SK-N-SH treated with all-trans-retinoic acid at 6 μM for 48 hours (cell line): ENCODE data around the gene NOP16.

Experiments used
- ATAC-seq: fragments of 200-7000 bp; cut with Tn5 transposase; 3 replicates; pipeline ENCODE4 v1.9.1; 2020; ENCODE audit warnings: mild to moderate bottlenecking, moderate library complexity
- ARNTL ChIP-seq: fragments of 450-650 bp; formaldehyde crosslinking; IDR thresholded peaks from 2 replicates; pipeline ENCODE4 v1.5.0; 2020; ENCODE audit warnings: low read depth, mild to moderate bottlenecking, moderate library complexity, borderline replicate concordance
- BACH2 ChIP-seq: fragments of 250-450 bp; sonication (Bioruptor Pico); IDR thresholded peaks from 2 replicates; pipeline ENCODE4 v1.9.0; 2021; ENCODE audit warnings: mild to moderate bottlenecking, borderline replicate concordance
- CSDC2 ChIP-seq: fragments of 250-450 bp; sonication (Bioruptor Pico); IDR thresholded peaks from 2 replicates; pipeline ENCODE4 v1.5.0; 2020; ENCODE audit warnings: mild to moderate bottlenecking, moderate library complexity
- ESRRG ChIP-seq: fragments of 250-450 bp; sonication (Bioruptor Pico); IDR thresholded peaks from 2 replicates; pipeline ENCODE4 v1.6.1; 2021; ENCODE audit warnings: mild to moderate bottlenecking
- GLIS3 ChIP-seq: fragments of 250-450 bp; sonication (Bioruptor Pico); IDR thresholded peaks from 2 replicates; pipeline ENCODE4 v1.5.0; 2020; ENCODE audit warnings: mild to moderate bottlenecking, moderate library complexity
- ISL1 ChIP-seq: fragments of 250-450 bp; sonication (Bioruptor Pico); IDR thresholded peaks from 2 replicates; pipeline ENCODE4 v2.1.2; 2022; ENCODE audit warnings: mild to moderate bottlenecking, moderate library complexity
- OSR1 ChIP-seq: fragments of 250-450 bp; sonication (Bioruptor Pico); IDR thresholded peaks from 2 replicates; pipeline ENCODE4 v1.8.0; 2022; ENCODE audit warnings: moderate library complexity, mild to moderate bottlenecking, inconsistent platforms
- PPARA ChIP-seq: fragments of 250-450 bp; sonication (Bioruptor Pico); IDR thresholded peaks from 2 replicates; pipeline ENCODE4 v1.5.0; 2020; ENCODE audit warnings: mild to moderate bottlenecking, borderline replicate concordance
- RARB ChIP-seq: fragments of 250-450 bp; sonication (Bioruptor Pico); IDR thresholded peaks from 2 replicates; pipeline ENCODE4 v1.8.0; 2021; ENCODE audit warnings: mild to moderate bottlenecking, moderate library complexity
- TCF4 ChIP-seq: fragments of 250-450 bp; sonication (Bioruptor Pico); IDR thresholded peaks from 2 replicates; pipeline ENCODE4 v1.8.0; 2021; ENCODE audit warnings: mild to moderate bottlenecking, moderate library complexity, borderline replicate concordance
- TOX ChIP-seq: fragments of 250-450 bp; sonication (Bioruptor Pico); IDR thresholded peaks from 2 replicates; pipeline ENCODE4 v1.8.0; 2021; ENCODE audit warnings: mild to moderate bottlenecking, moderate library complexity, borderline replicate concordance
- ZC3H10 ChIP-seq: fragments of 250-450 bp; sonication (Bioruptor Pico); IDR thresholded peaks from 2 replicates; pipeline ENCODE4 v1.5.1; 2021; ENCODE audit warnings: mild to moderate bottlenecking, moderate library complexity
- ZFP3 ChIP-seq: fragments of 250-450 bp; sonication (Bioruptor Pico); IDR thresholded peaks from 2 replicates; pipeline ENCODE4 v1.5.0; 2020; ENCODE audit warnings: mild to moderate bottlenecking, moderate library complexity
- ZFP30 ChIP-seq: fragments of 450-650 bp; formaldehyde crosslinking; IDR thresholded peaks from 2 replicates; pipeline ENCODE4 v1.5.0; 2022; ENCODE audit warnings: mild to moderate bottlenecking, moderate library complexity
- ZNF565 ChIP-seq: fragments of 450-650 bp; formaldehyde crosslinking; conservative IDR thresholded peaks from 2 replicates; pipeline ENCODE4 v1.5.0; 2020; ENCODE audit warnings: low read depth, mild to moderate bottlenecking, moderate library complexity
- ZNF70 ChIP-seq: fragments of 450-650 bp; formaldehyde crosslinking; IDR thresholded peaks from 2 replicates; pipeline ENCODE4 v1.5.0; 2020; ENCODE audit warnings: mild to moderate bottlenecking, moderate library complexity
- ZNF8 ChIP-seq: fragments of 450-650 bp; formaldehyde crosslinking; IDR thresholded peaks from 2 replicates; pipeline ENCODE4 v1.5.0; 2020; ENCODE audit warnings: mild to moderate bottlenecking, moderate library complexity
- TF ChIP-seq, protein P1 (sequence below): fragments of 250-450 bp; sonication (Bioruptor Pico); IDR thresholded peaks from 2 replicates; pipeline ENCODE4 v1.8.0; 2020; ENCODE audit warnings: mild to moderate bottlenecking, moderate library complexity, borderline replicate concordance
- TF ChIP-seq, protein P2 (sequence below): fragments of 250-450 bp; sonication (Bioruptor Pico); IDR thresholded peaks from 2 replicates; pipeline ENCODE4 v1.5.1; 2020; ENCODE audit warnings: low read depth, mild to moderate bottlenecking, moderate library complexity
- TF ChIP-seq, protein P3 (sequence below): fragments of 250-450 bp; sonication (Bioruptor Pico); IDR thresholded peaks from 2 replicates; pipeline ENCODE4 v1.5.1; 2021; ENCODE audit warnings: mild to moderate bottlenecking, moderate library complexity
- TF ChIP-seq, protein P4 (sequence below): fragments of 250-450 bp; sonication (Bioruptor Pico); IDR thresholded peaks from 2 replicates; pipeline ENCODE4 v1.8.0; 2021; ENCODE audit warnings: low read depth, mild to moderate bottlenecking, moderate library complexity, borderline replicate concordance
- TF ChIP-seq, protein P5 (sequence below): fragments of 250-450 bp; sonication (Bioruptor Pico); IDR thresholded peaks from 2 replicates; pipeline ENCODE4 v1.5.0; 2020; ENCODE audit warnings: mild to moderate bottlenecking, moderate library complexity

Gene NOP16

DNA sequence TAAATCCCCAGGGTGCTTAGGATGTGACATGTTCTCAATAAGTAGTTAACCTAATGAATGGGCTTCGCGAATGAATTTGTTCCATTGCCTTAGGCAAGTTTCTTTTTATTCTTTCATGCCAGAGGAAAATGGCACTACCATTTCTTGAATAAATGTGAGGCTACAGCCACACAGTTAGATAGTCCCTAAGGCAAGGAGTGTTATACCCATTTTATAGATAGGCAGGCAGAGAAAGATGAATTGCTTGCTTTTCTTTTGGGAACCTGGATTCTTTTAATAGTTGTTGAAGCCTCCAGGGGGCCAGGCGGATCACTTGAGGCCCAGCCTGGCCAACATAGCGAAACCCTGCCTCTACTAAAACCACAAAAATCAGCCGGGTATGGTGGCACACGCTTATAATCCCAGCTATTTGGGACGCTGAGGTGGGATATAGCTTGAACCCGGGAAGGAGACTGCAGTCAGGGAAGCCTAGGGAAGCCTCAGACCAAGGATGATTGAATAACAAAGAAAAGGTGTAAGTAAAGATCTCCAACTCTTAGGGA is 943 bp downstream of the NOP16 start:
- no peak for ATAC-seq
- no peak for TF ChIP-seq ESRRG
- no peak for TF ChIP-seq TOX (CRISPR knock-in tag)
- no peak for TF ChIP-seq BACH2
- TF ChIP-seq ZFP30 (CRISPR knock-in tag) = no peak
- no peak for TF ChIP-seq TCF4 (CRISPR knock-in tag)
- TF ChIP-seq ZNF565 (CRISPR knock-in tag) = no peak
- TF ChIP-seq, protein P1, sequence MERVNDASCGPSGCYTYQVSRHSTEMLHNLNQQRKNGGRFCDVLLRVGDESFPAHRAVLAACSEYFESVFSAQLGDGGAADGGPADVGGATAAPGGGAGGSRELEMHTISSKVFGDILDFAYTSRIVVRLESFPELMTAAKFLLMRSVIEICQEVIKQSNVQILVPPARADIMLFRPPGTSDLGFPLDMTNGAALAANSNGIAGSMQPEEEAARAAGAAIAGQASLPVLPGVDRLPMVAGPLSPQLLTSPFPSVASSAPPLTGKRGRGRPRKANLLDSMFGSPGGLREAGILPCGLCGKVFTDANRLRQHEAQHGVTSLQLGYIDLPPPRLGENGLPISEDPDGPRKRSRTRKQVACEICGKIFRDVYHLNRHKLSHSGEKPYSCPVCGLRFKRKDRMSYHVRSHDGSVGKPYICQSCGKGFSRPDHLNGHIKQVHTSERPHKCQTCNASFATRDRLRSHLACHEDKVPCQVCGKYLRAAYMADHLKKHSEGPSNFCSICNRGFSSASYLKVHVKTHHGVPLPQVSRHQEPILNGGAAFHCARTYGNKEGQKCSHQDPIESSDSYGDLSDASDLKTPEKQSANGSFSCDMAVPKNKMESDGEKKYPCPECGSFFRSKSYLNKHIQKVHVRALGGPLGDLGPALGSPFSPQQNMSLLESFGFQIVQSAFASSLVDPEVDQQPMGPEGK = no peak
- TF ChIP-seq CSDC2 (CRISPR knock-in tag) = no peak
- no peak for TF ChIP-seq ARNTL
- no peak for TF ChIP-seq ZFP3
- no peak for TF ChIP-seq ISL1 (CRISPR knock-in tag)
- TF ChIP-seq, protein P2, sequence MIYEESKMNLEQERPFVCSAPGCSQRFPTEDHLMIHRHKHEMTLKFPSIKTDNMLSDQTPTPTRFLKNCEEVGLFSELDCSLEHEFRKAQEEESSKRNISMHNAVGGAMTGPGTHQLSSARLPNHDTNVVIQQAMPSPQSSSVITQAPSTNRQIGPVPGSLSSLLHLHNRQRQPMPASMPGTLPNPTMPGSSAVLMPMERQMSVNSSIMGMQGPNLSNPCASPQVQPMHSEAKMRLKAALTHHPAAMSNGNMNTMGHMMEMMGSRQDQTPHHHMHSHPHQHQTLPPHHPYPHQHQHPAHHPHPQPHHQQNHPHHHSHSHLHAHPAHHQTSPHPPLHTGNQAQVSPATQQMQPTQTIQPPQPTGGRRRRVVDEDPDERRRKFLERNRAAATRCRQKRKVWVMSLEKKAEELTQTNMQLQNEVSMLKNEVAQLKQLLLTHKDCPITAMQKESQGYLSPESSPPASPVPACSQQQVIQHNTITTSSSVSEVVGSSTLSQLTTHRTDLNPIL (CRISPR knock-in tag) = no peak
- TF ChIP-seq RARB (CRISPR knock-in tag) = no peak
- TF ChIP-seq, protein P3, sequence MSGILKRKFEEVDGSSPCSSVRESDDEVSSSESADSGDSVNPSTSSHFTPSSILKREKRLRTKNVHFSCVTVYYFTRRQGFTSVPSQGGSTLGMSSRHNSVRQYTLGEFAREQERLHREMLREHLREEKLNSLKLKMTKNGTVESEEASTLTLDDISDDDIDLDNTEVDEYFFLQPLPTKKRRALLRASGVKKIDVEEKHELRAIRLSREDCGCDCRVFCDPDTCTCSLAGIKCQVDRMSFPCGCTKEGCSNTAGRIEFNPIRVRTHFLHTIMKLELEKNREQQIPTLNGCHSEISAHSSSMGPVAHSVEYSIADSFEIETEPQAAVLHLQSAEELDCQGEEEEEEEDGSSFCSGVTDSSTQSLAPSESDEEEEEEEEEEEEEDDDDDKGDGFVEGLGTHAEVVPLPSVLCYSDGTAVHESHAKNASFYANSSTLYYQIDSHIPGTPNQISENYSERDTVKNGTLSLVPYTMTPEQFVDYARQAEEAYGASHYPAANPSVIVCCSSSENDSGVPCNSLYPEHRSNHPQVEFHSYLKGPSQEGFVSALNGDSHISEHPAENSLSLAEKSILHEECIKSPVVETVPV (CRISPR knock-in tag) = no peak
- no peak for TF ChIP-seq OSR1 (CRISPR knock-in tag)
- TF ChIP-seq PPARA = no peak

DNA sequence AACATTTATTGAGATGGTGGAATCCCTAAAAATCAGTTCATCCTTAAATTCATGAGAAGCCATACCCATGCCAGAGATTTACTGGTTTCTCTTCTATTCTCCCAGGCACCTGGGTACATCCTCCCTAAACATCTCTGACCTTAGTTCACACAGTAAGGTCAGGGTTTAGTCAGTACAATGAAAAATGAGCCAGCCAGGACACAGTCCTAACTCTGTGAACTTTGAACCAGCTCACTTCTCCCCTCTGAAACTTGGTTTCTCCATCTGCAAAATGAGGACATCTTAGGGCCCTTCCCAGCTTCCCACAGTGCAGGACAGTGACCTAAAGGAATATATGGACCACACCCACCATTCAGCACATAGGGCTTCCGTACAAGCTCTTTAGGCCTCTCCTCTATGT is 1.9 kb downstream of the NOP16 start:
- TF ChIP-seq ARNTL = no peak
- no peak for TF ChIP-seq TCF4 (CRISPR knock-in tag)
- TF ChIP-seq OSR1 (CRISPR knock-in tag) = no peak
- TF ChIP-seq ZFP30 (CRISPR knock-in tag) = no peak
- TF ChIP-seq ZC3H10 (CRISPR knock-in tag) = no peak
- no peak for TF ChIP-seq ZNF565 (CRISPR knock-in tag)
- TF ChIP-seq GLIS3 (CRISPR knock-in tag) = no peak
- no peak for ATAC-seq

DNA sequence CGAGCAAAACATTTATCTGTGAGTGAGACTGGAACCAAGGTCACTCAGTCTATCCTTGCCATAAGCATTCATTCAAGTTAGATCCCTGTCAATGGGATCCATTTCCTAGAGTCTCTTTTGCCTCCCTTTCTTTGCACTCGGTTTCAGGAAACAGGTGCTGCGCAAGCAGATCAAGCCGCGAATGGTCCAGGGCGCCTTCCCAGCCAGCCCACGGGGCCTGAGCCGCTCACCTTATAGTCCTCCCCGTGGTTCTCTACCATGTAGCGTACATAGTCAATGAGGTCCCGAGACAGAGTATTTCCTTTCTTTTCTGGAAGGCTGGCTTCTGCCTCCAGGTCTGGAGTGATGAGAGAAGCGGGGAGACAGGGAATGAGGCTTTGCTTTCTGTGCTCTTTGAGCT is 3.4 kb downstream of the NOP16 start:
- no peak for ATAC-seq
- TF ChIP-seq CSDC2 (CRISPR knock-in tag) (no peak), OSR1 (CRISPR knock-in tag) (no peak), GLIS3 (CRISPR knock-in tag) (no peak), ZC3H10 (CRISPR knock-in tag) (no peak), RARB (CRISPR knock-in tag) (no peak), ZNF565 (CRISPR knock-in tag) (no peak), TCF4 (CRISPR knock-in tag) (no peak), ZFP30 (CRISPR knock-in tag) (no peak), ZNF70 (CRISPR knock-in tag) (no peak), ARNTL (no peak), ZFP3 (no peak), BACH2 (no peak), ZNF8 (no peak), ISL1 (CRISPR knock-in tag) (no peak), PPARA (no peak)
- TF ChIP-seq, protein P3 (CRISPR knock-in tag) = no peak
- TF ChIP-seq, protein P2 (CRISPR knock-in tag) = no peak
- TF ChIP-seq, protein P4, sequence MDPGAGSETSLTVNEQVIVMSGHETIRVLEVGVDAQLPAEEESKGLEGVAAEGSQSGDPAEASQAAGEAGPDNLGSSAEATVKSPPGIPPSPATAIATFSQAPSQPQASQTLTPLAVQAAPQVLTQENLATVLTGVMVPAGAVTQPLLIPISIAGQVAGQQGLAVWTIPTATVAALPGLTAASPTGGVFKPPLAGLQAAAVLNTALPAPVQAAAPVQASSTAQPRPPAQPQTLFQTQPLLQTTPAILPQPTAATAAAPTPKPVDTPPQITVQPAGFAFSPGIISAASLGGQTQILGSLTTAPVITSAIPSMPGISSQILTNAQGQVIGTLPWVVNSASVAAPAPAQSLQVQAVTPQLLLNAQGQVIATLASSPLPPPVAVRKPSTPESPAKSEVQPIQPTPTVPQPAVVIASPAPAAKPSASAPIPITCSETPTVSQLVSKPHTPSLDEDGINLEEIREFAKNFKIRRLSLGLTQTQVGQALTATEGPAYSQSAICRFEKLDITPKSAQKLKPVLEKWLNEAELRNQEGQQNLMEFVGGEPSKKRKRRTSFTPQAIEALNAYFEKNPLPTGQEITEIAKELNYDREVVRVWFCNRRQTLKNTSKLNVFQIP (CRISPR knock-in tag) = no peak
- TF ChIP-seq, protein P1 = no peak
- TF ChIP-seq, protein P5, sequence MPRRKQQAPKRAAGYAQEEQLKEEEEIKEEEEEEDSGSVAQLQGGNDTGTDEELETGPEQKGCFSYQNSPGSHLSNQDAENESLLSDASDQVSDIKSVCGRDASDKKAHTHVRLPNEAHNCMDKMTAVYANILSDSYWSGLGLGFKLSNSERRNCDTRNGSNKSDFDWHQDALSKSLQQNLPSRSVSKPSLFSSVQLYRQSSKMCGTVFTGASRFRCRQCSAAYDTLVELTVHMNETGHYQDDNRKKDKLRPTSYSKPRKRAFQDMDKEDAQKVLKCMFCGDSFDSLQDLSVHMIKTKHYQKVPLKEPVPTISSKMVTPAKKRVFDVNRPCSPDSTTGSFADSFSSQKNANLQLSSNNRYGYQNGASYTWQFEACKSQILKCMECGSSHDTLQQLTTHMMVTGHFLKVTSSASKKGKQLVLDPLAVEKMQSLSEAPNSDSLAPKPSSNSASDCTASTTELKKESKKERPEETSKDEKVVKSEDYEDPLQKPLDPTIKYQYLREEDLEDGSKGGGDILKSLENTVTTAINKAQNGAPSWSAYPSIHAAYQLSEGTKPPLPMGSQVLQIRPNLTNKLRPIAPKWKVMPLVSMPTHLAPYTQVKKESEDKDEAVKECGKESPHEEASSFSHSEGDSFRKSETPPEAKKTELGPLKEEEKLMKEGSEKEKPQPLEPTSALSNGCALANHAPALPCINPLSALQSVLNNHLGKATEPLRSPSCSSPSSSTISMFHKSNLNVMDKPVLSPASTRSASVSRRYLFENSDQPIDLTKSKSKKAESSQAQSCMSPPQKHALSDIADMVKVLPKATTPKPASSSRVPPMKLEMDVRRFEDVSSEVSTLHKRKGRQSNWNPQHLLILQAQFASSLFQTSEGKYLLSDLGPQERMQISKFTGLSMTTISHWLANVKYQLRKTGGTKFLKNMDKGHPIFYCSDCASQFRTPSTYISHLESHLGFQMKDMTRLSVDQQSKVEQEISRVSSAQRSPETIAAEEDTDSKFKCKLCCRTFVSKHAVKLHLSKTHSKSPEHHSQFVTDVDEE (CRISPR knock-in tag) = no peak
